ENCODE results near the gene RNH1. TPM values are rescaled to one million over a fixed set of nuclear protein-coding genes. Genes with fewer than 3 reads are reported as not detected.

RNH1 gene
- total and polyA plus RNA-seq, 10 of the 15 experiments (the other 5 are each of a cell fraction or from before 2014, with no cell fraction given) = 2.3 to 162 (median 72.1) TPM

- TF ChIP-seq CEBPZ (IDR thresholded peaks at IDR 0.05; ENCODE audit: low read depth, low read length) = no peak
- peak; percentile 94 for TF ChIP-seq LARP7 (IDR thresholded peaks at IDR 0.05)
- TF ChIP-seq CTCF (IDR thresholded peaks at IDR 0.05 in 2 of 3, conservative IDR thresholded peaks at IDR 0.05 in 1 of 3; ENCODE audit: control insufficient read depth in 2 of 3, extremely low read depth in 1 of 3, insufficient read depth in 1 of 3, low read depth in 3 of 3, low read length in 3 of 3) = no peak
- TF ChIP-seq BHLHE40 (IDR thresholded peaks at IDR 0.05; ENCODE audit: borderline replicate concordance in 1 of 2, low read depth in 2 of 2, low read length in 1 of 2) = peak in 1 of 2 experiments; percentile 66; a peak in 2 of 4 replicates
- TF ChIP-seq MLLT1 (IDR thresholded peaks at IDR 0.05) = no peak; the same call in 1 of the 2 replicates
- TF ChIP-seq ZNF274 (IDR thresholded peaks at IDR 0.05; ENCODE audit: insufficient read depth, insufficient read length) = no peak
- peak; percentile 68; the same call in 1 of the 2 replicates for TF ChIP-seq NFYB (IDR thresholded peaks at IDR 0.05; ENCODE audit: insufficient read depth, low read depth, low read length)
- TF ChIP-seq HDGF (IDR thresholded peaks at IDR 0.05) = peak; percentile 83; the same call in 1 of the 2 replicates
- peak; percentile 39; the same call in 1 of the 2 replicates for TF ChIP-seq TBL1XR1 (IDR thresholded peaks at IDR 0.05; ENCODE audit: low read depth, low read length)
- peak; percentile 36 for TF ChIP-seq KLF5 (IDR thresholded peaks at IDR 0.05; ENCODE audit: partially characterized antibody)
- TF ChIP-seq IRF5 (IDR thresholded peaks at IDR 0.05; ENCODE audit: borderline replicate concordance) = no peak
- no peak for TF ChIP-seq HDAC6 (IDR thresholded peaks at IDR 0.05; ENCODE audit: unreplicated experiment)
- TF ChIP-seq RELA (IDR thresholded peaks at IDR 0.05; ENCODE audit: borderline replicate concordance, partially characterized antibody) = peak; percentile 55
- peak; percentile 75 for TF ChIP-seq ZNF207 (IDR thresholded peaks at IDR 0.05; ENCODE audit: borderline replicate concordance)
- peak; percentile 77 for TF ChIP-seq POLR2A (IDR thresholded peaks at IDR 0.05; ENCODE audit: low read depth, low read length)
- no peak for TF ChIP-seq MEF2B (IDR thresholded peaks at IDR 0.05; ENCODE audit: partially characterized antibody, poor library complexity, severe bottlenecking)
- TF ChIP-seq FOXM1 (IDR thresholded peaks at IDR 0.05; ENCODE audit: low read depth, low read length) = no peak
Observed at GRCh38 chr11:449889-450808, 56.9 kb downstream of the RNH1 start, which contains the start of gene PTDSS2 (continued).
